ENCODE results near the gene PNLIP.

DNA sequence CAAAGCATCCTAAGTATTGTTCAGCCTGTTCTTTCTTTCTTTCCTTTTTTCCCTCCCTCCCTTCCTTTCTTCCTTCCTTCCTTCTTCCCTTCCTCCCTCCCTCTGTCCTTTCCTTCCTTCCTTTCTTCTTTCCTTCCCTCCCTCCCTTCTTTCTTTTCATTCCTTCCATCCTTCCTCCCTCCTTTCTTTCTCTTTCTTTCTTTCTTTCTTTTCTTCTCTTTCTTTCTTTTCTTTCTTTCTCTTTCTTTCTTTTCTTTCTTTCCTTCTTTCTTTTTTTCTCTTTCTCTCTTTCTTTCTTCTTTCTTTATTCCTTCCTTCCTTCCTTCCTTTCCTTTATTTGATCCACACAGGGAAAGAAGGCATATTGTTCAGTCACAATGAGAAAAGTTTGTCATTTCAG is 21.2 kb downstream of the PNLIP start:
- TF ChIP-seq, protein P1, sequence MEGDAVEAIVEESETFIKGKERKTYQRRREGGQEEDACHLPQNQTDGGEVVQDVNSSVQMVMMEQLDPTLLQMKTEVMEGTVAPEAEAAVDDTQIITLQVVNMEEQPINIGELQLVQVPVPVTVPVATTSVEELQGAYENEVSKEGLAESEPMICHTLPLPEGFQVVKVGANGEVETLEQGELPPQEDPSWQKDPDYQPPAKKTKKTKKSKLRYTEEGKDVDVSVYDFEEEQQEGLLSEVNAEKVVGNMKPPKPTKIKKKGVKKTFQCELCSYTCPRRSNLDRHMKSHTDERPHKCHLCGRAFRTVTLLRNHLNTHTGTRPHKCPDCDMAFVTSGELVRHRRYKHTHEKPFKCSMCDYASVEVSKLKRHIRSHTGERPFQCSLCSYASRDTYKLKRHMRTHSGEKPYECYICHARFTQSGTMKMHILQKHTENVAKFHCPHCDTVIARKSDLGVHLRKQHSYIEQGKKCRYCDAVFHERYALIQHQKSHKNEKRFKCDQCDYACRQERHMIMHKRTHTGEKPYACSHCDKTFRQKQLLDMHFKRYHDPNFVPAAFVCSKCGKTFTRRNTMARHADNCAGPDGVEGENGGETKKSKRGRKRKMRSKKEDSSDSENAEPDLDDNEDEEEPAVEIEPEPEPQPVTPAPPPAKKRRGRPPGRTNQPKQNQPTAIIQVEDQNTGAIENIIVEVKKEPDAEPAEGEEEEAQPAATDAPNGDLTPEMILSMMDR (IDR thresholded peaks at IDR 0.05 in 4 of 5, conservative IDR thresholded peaks at IDR 0.05 in 1 of 5), result no peak
- TF ChIP-seq POLR2A (IDR thresholded peaks at IDR 0.05), result no peak
